PC-3 (cell line): ENCODE measurements around the gene HSFX4. TPM values are rescaled to one million over a fixed set of nuclear protein-coding genes. Genes with fewer than 3 reads are reported as not detected.

Experiments used
- ATAC-seq: fragments of 200-7000 bp; cut with Tn5 transposase; 2 replicates; pipeline ENCODE4 v1.9.1; 2020; ENCODE audit warnings: mild to moderate bottlenecking, moderate library complexity
- BruUV-seq: library from RNA; stranded (reverse); fragments of 400-500 nt; replicated peaks from 2 replicates; lab custom pipeline; 2021; lab: Mats Ljungman, UMichigan
- CTCF ChIA-PET: fragments of 300-600 bp; sonication (Branson Sonifier 250); formaldehyde crosslinking; loops from one replicate; lab custom pipeline; 2022; ENCODE audit warnings: antibody characterized with exemption; lab: Charles Lee
- POLR2A ChIA-PET: fragments of 300-600 bp; sonication (Branson Sonifier 250); formaldehyde crosslinking; loops from one replicate; lab custom pipeline; 2022; ENCODE audit warnings: antibody characterized with exemption; ENCODE audit not compliant: unreplicated experiment; lab: Charles Lee
- DNase-seq: peaks from one replicate; pipeline ENCODE4 v3.0.0-alpha.2; 2015
- H2AFZ ChIP-seq: fragments of 300-600 bp; sonication (generic); 2 replicates; pipeline ENCODE4 v1.6.0; 2016; ENCODE audit warnings: antibody characterized with exemption, low read length
- H3F3A ChIP-seq: fragments of 300-600 bp; sonication (generic); one replicate; pipeline ENCODE4 v1.6.0; 2017; ENCODE audit warnings: antibody characterized with exemption, low read length, control low read depth, mild to moderate bottlenecking; ENCODE audit not compliant: unreplicated experiment
- H3K27ac ChIP-seq: fragments of 300-600 bp; sonication (generic); 2 replicates; pipeline ENCODE4 v1.5.1; 2016; ENCODE audit warnings: mild to moderate bottlenecking, low read length
- H3K27me3 ChIP-seq: fragments of 300-600 bp; sonication (generic); 2 replicates; pipeline ENCODE4 v1.6.1; 2016; ENCODE audit warnings: low read length, mixed read lengths
- H3K36me3 ChIP-seq: fragments of 300-600 bp; sonication (generic); 2 replicates; pipeline ENCODE4 v1.6.1; 2016; ENCODE audit warnings: low read depth, mixed run types, low read length, mixed read lengths
- H3K4me1 ChIP-seq: fragments of 300-600 bp; sonication (generic); 2 replicates; pipeline ENCODE4 v1.5.1; 2016; ENCODE audit warnings: low read length; ENCODE audit not compliant: insufficient read depth
- H3K4me2 ChIP-seq: fragments of 300-600 bp; sonication (generic); 2 replicates; pipeline ENCODE4 v1.6.0; 2016; ENCODE audit warnings: low read length
- H3K4me3 ChIP-seq: fragments of 300-600 bp; sonication (generic); 2 replicates; pipeline ENCODE4 v1.5.1; 2016; ENCODE audit warnings: mild to moderate bottlenecking, low read length, mixed read lengths
- H3K79me2 ChIP-seq: fragments of 300-600 bp; sonication (generic); 2 replicates; pipeline ENCODE4 v1.6.1; 2017; ENCODE audit warnings: low read length, mixed read lengths
- H3K9ac ChIP-seq: fragments of 300-600 bp; sonication (generic); 2 replicates; pipeline ENCODE4 v1.6.0; 2016; ENCODE audit warnings: mild to moderate bottlenecking, low read length
- H3K9me2 ChIP-seq: fragments of 300-600 bp; sonication (generic); replicated peaks from 2 replicates; pipeline ENCODE4 v1.6.1; 2016; ENCODE audit warnings: mixed run types, low read length, mixed read lengths
- H3K9me3 ChIP-seq: fragments of 300-600 bp; sonication (generic); 2 replicates; pipeline ENCODE4 v1.6.1; 2016; ENCODE audit warnings: low read length, mixed read lengths
- H4K20me1 ChIP-seq: fragments of 300-600 bp; sonication (generic); 2 replicates; pipeline ENCODE4 v1.6.1; 2016; ENCODE audit warnings: low read length, mixed read lengths
- EZH2 ChIP-seq: fragments of 300-600 bp; sonication (generic); IDR thresholded peaks from one replicate; pipeline ENCODE4 v1.6.1; 2017; ENCODE audit warnings: antibody characterized with exemption, mild to moderate bottlenecking, low read length; ENCODE audit not compliant: unreplicated experiment
- EZH2phosphoT487 ChIP-seq: fragments of 300-600 bp; sonication (generic); IDR thresholded peaks from 2 replicates; pipeline ENCODE4 v1.6.1; 2018; ENCODE audit warnings: mild to moderate bottlenecking, antibody characterized with exemption, low read length, borderline replicate concordance
- intact Hi-C: fragments of 100-400 bp; cut with micrococcal nuclease; formaldehyde crosslinking; loops from 2 replicates; pipeline ENCODE4 v1.9.0; 2023
- total RNA-seq: library from RNA; depleted of rRNA; stranded (reverse); fragments of >200 nt; gene quantifications from 2 replicates; pipeline ENCODE4 v1.2.3, GENCODE V29; 2014
- TF ChIP-seq, protein P1 (sequence below): fragments of 300-600 bp; sonication (generic); conservative IDR thresholded peaks from 2 replicates; pipeline ENCODE4 v1.5.1; 2017; ENCODE audit warnings: antibody characterized with exemption, low read depth, mild to moderate bottlenecking, low read length

The HSFX4 gene
- total RNA-seq, 1 experiment from 2014 or later = not detected

DNA sequence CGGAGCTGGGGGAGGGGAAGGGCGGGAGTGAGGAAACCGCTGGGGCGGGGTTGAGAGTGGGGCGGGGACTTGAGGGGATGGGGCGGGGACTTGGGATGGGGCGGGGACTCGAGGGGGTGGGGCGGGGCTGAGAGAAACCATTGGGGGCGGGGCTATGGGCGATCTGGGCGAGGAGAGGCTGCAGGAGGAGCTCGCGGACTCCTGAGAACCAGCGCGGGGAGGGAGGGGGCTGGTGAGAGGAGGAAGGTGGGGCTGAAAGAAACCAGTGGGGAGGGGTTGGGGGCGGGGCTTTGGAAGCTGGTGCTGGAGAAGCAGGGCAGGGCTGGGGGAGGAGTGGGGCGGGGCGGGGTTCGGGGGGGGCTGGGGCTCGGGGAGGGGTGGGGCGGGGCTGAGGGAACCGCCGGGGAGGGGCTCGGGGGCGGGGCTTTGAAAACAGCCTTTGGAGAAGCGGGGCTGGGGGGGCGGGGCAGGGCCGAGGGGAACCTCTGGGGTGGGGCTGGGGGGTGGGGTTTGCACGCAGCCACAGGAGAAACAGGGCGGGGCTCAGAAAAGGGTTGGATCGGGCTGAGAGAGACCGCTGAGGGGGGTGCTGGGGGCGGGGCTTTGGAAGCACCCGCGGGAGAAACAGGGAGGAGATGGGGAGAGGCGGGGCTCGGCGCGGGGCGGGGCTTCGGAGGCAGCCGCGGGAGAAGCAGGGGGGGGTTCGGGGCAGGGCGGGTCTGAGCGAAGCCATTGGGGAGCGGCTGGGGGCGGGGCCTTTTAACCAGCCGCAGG, 9.7 kb downstream of the HSFX4 start:
- ATAC-seq (peak; percentile 5), DNase-seq (peak; percentile 89)
- TF ChIP-seq EZH2phosphoT487 (no peak), EZH2 (no peak)
- TF ChIP-seq, protein P1, sequence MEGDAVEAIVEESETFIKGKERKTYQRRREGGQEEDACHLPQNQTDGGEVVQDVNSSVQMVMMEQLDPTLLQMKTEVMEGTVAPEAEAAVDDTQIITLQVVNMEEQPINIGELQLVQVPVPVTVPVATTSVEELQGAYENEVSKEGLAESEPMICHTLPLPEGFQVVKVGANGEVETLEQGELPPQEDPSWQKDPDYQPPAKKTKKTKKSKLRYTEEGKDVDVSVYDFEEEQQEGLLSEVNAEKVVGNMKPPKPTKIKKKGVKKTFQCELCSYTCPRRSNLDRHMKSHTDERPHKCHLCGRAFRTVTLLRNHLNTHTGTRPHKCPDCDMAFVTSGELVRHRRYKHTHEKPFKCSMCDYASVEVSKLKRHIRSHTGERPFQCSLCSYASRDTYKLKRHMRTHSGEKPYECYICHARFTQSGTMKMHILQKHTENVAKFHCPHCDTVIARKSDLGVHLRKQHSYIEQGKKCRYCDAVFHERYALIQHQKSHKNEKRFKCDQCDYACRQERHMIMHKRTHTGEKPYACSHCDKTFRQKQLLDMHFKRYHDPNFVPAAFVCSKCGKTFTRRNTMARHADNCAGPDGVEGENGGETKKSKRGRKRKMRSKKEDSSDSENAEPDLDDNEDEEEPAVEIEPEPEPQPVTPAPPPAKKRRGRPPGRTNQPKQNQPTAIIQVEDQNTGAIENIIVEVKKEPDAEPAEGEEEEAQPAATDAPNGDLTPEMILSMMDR = no peak
- ChIA-PET POLR2A (interaction anchor here (0.6 to 2.4 kb wide), 4 partner anchors 62 to 751 kb away, joined by 3 to 32 read pairs (median 9); partner anchors contain the start of gene EOLA1), CTCF (interaction anchor here (0.6 to 1.4 kb wide), 7 partner anchors 11 to 755 kb away, joined by 3 to 8 read pairs (median 5); no protein-coding TSS in a partner anchor)
- no peak overlapping the region for H2AFZ ChIP-seq
- H3K9me3 ChIP-seq = no peaks in the 10 kb centered on the region
- H3K9ac ChIP-seq = peak overlapping the region; percentile 99
- peaks cover 4% of the 10 kb centered on the region; the same call in 1 of the 2 replicates for H3K4me1 ChIP-seq
- H3K27ac ChIP-seq = peak overlapping the region; percentile 95
- no peaks in the 10 kb centered on the region for H3K9me2 ChIP-seq
- no peak overlapping the region for H3K4me2 ChIP-seq
- H3K4me3 ChIP-seq = peak overlapping the region; percentile 90; the same call in 1 of the 2 replicates
- BruUV-seq = no TSS peak
- H3K36me3 ChIP-seq = no peaks in the 10 kb centered on the region
- H3K27me3 ChIP-seq = no peaks in the 10 kb centered on the region
- H3K79me2 ChIP-seq = peaks cover 12% of the 10 kb centered on the region
- intact Hi-C loops = no loop called here
- no peaks in the 10 kb centered on the region for H4K20me1 ChIP-seq
- no peaks in the 10 kb centered on the region for H3F3A ChIP-seq

GRCh38 chrX:149939655-149939904, 10.2 kb downstream of the HSFX4 start:
- ChIA-PET POLR2A (interaction anchor here (0.6 to 2.4 kb wide), 4 partner anchors 62 to 750 kb away, joined by 3 to 32 read pairs (median 9); partner anchors contain the start of gene EOLA1), CTCF (interaction anchor here (0.6 to 1.4 kb wide), 4 partner anchors 10 to 543 kb away, joined by 4 to 8 read pairs (median 5); no protein-coding TSS in a partner anchor)
- Histone ChIP-seq H3K9me2 (no peaks in the 10 kb centered on the region), H3K27me3 (no peaks in the 10 kb centered on the region), H3K4me2 (peak overlapping the region; percentile 93), H3K79me2 (peaks cover 12% of the 10 kb centered on the region), H3K9ac (peak overlapping the region; percentile 88), H3K4me3 (peak overlapping the region; percentile 77), H3K27ac (peak overlapping the region; percentile 93), H4K20me1 (no peaks in the 10 kb centered on the region), H3K36me3 (no peaks in the 10 kb centered on the region), H3K9me3 (no peaks in the 10 kb centered on the region), H3F3A (no peaks in the 10 kb centered on the region), H2AFZ (no peak overlapping the region), H3K4me1 (peaks cover 4% of the 10 kb centered on the region; the same call in 1 of the 2 replicates)
- TF ChIP-seq EZH2phosphoT487 = no peak
- TF ChIP-seq EZH2 = no peak
- TF ChIP-seq, protein P1 = no peak
- BruUV-seq = no TSS peak
- no peak for DNase-seq
- intact Hi-C loops = no loop called here
- ATAC-seq = peak; percentile 30
